BJ (cell line): ENCODE measurements around the gene PMEPA1. TPM values are rescaled to one million over a fixed set of nuclear protein-coding genes. Genes with fewer than 3 reads are reported as not detected.

Source experiments
- CTCF ChIA-PET: fragments of 350-600 bp; formaldehyde crosslinking; extraction: SDS; loops from one replicate; lab custom pipeline; 2021; ENCODE audit warnings: antibody characterized with exemption, inconsistent platforms; lab: Yijun Ruan, JAX
- POLR2A ChIA-PET: fragments of 300-600 bp; sonication (Branson Sonifier 250); formaldehyde crosslinking; extraction: SDS; loops from one replicate; lab custom pipeline; 2021; ENCODE audit warnings: antibody characterized with exemption; lab: Charles Lee
- DNase-seq: peaks from one replicate; pipeline ENCODE4 v3.0.0-alpha.2; 2011; ENCODE audit warnings: low read depth
- H3K27me3 ChIP-seq: 2 replicates; pipeline ENCODE4 v1.6.0; 2011; ENCODE audit warnings: low read length; ENCODE audit not compliant: control insufficient read depth, insufficient read depth
- H3K36me3 ChIP-seq: 2 replicates; pipeline ENCODE4 v1.5.1; 2011; ENCODE audit warnings: low read length; ENCODE audit not compliant: control insufficient read depth, insufficient read depth
- H3K4me3 ChIP-seq: 2 replicates; pipeline ENCODE4 v1.5.1; 2011; ENCODE audit warnings: low read depth, mild to moderate bottlenecking, control low read depth, low read length
- CTCF ChIP-seq: IDR thresholded peaks from 2 replicates; pipeline ENCODE4 v1.5.1; 2011; ENCODE audit warnings: low read depth, mild to moderate bottlenecking, control low read depth, inconsistent platforms, low read length, moderate library complexity; ENCODE audit not compliant: insufficient read depth
- polyA minus RNA-seq: library from RNA; depleted of rRNA, polyadenylated mRNA; stranded (reverse); fragments of >200 nt; gene quantifications from 2 replicates; pipeline ENCODE4 v1.2.3, GENCODE V29; 2011; rRNA and poly(A)+ RNA removed
- polyA plus RNA-seq: library from polyadenylated mRNA; depleted of rRNA; stranded (reverse); fragments of >200 nt; gene quantifications from 2 replicates; pipeline ENCODE4 v1.2.3, GENCODE V29; 2011; rRNA removed

Gene PMEPA1
- polyA plus RNA-seq = 3.1 and 5.0 TPM in 2 replicates
- 2.7 and 3.6 TPM in 2 replicates for polyA minus RNA-seq

- H3K36me3 ChIP-seq = no peaks in the 10 kb centered on the region
- H3K4me3 ChIP-seq = peak within 1 kb of the TSS; percentile 60
- ChIA-PET POLR2A (interaction anchor here (0.6 kb wide), 1 partner anchor 27 kb away, joined by 5 read pairs; no protein-coding TSS in a partner anchor), CTCF (interaction anchor here (0.6 to 1.1 kb wide), 2 partner anchors 13 to 32 kb away, joined by 3 to 5 read pairs; no protein-coding TSS in a partner anchor)
- no peaks in the 10 kb centered on the region; the same call in 1 of the 2 replicates for H3K27me3 ChIP-seq
- peak; percentile 66 for DNase-seq
- TF ChIP-seq CTCF = no peak
These were observed at the start of gene PMEPA1 for GRCh38 chr20:57709823-57710799. Gene PMEPA1, minus strand, starts transcription at chr20:57710015. Its CDS starts 433 bp downstream, at chr20:57709582.

GRCh38 chr20:57757767-57758166 lies 48.0 kb upstream of the PMEPA1 start:
- ChIA-PET POLR2A (no interaction called here), CTCF (no interaction called here)
- no peak for TF ChIP-seq CTCF
- no peak for DNase-seq
- Histone ChIP-seq H3K27me3 (peaks cover 14% of the 10 kb centered on the region), H3K4me3 (no peak overlapping the region), H3K36me3 (no peaks in the 10 kb centered on the region)

- Histone ChIP-seq H3K27me3 (peaks cover 8% of the 10 kb centered on the region), H3K4me3 (no peak overlapping the region), H3K36me3 (no peaks in the 10 kb centered on the region)
- ChIA-PET CTCF (no interaction called here), POLR2A (no interaction called here)
- TF ChIP-seq CTCF = no peak
- DNase-seq = no peak
These were observed 47.1 kb upstream of the PMEPA1 start for GRCh38 chr20:57756921-57757320.

GRCh38 chr20:57756213-57756612 lies 46.4 kb upstream of the PMEPA1 start:
- DNase-seq = no peak
- Histone ChIP-seq H3K36me3 (no peaks in the 10 kb centered on the region), H3K27me3 (peaks cover 10% of the 10 kb centered on the region), H3K4me3 (no peak overlapping the region)
- CTCF ChIA-PET = interaction anchor here (0.8 kb wide), 1 partner anchor 422 kb away, joined by 3 read pairs; no protein-coding TSS in a partner anchor
- POLR2A ChIA-PET = no interaction called here
- no peak for TF ChIP-seq CTCF

- H3K27me3 ChIP-seq = peaks cover 10% of the 10 kb centered on the region
- no peak overlapping the region for H3K4me3 ChIP-seq
- H3K36me3 ChIP-seq = no peaks in the 10 kb centered on the region
- CTCF ChIA-PET = interaction anchor here (0.8 kb wide), 1 partner anchor 423 kb away, joined by 3 read pairs; no protein-coding TSS in a partner anchor
- POLR2A ChIA-PET = no interaction called here
- no peak for TF ChIP-seq CTCF
- no peak for DNase-seq
These were observed 45.8 kb upstream of the PMEPA1 start for GRCh38 chr20:57755609-57756008.
